ENCODE measurements around the gene PLAGL2. TPM values are rescaled to one million over a fixed set of nuclear protein-coding genes. Genes with fewer than 3 reads are reported as not detected.

PLAGL2 gene, protein sequence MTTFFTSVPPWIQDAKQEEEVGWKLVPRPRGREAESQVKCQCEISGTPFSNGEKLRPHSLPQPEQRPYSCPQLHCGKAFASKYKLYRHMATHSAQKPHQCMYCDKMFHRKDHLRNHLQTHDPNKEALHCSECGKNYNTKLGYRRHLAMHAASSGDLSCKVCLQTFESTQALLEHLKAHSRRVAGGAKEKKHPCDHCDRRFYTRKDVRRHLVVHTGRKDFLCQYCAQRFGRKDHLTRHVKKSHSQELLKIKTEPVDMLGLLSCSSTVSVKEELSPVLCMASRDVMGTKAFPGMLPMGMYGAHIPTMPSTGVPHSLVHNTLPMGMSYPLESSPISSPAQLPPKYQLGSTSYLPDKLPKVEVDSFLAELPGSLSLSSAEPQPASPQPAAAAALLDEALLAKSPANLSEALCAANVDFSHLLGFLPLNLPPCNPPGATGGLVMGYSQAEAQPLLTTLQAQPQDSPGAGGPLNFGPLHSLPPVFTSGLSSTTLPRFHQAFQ
- 5.0 and 6.3 TPM in 2 replicates for total RNA-seq

GRCh38 chr20:32207626-32208498, at the start of gene PLAGL2, which contains the start of gene POFUT1:
TSS of gene PLAGL2 (minus strand) at chr20:32207743. CDS start at chr20:32202178, 5,565 bp downstream.
TSS of gene POFUT1 (plus strand) at chr20:32207880. CDS start at chr20:32207942, 62 bp downstream.

Other genes starting within 250 kb of the PLAGL2 start
- not detected in 2 replicates for gene XKR7, start 239.6 kb downstream of the PLAGL2 start, total RNA-seq
- gene CCM2L, start 197.3 kb downstream of the PLAGL2 start, total RNA-seq, result 0.13 TPM in 1 of 2 replicates, not detected in the other
- gene HCK, start 155.5 kb downstream of the PLAGL2 start, total RNA-seq, result not detected in 2 replicates
- 33.7 and 46.9 TPM in 2 replicates for gene TM9SF4, start 98.0 kb downstream of the PLAGL2 start, total RNA-seq
- 42.2 and 60.5 TPM in 2 replicates for gene POFUT1, start 137 bp upstream of the PLAGL2 start, total RNA-seq
- gene KIF3B, start 69.9 kb upstream of the PLAGL2 start, total RNA-seq, result 16.0 and 16.2 TPM in 2 replicates
- gene ASXL1, start 150.6 kb upstream of the PLAGL2 start, total RNA-seq, result 18.7 and 40.4 TPM in 2 replicates